GM19397 (cell line): ENCODE measurements around the gene B3GALT5.

Experiments used
- ATAC-seq: cut with Tn5 transposase; IDR thresholded peaks from one replicate; pipeline ENCODE4 v1.9.1; 2021; ENCODE audit warnings: mild to moderate bottlenecking, moderate library complexity; ENCODE audit not compliant: unreplicated experiment

Gene B3GALT5

GRCh38 chr21:39602793-39603192, 9.9 kb upstream of the B3GALT5 start:
- ATAC-seq = no peak

- no peak for ATAC-seq
These were observed 7.8 kb upstream of the B3GALT5 start for GRCh38 chr21:39604951-39605350.

GRCh38 chr21:39610703-39611102, 2.0 kb upstream of the B3GALT5 start:
- no peak for ATAC-seq

- ATAC-seq = no peak
These were observed 1.1 kb upstream of the B3GALT5 start for GRCh38 chr21:39611551-39612190.

- no peak for ATAC-seq
These were observed 548 bp downstream of the B3GALT5 start for GRCh38 chr21:39613041-39613934.

GRCh38 chr21:39616211-39616772, 3.6 kb downstream of the B3GALT5 start:
- no peak for ATAC-seq

GRCh38 chr21:39620856-39621255, 8.1 kb downstream of the B3GALT5 start:
- ATAC-seq = no peak

GRCh38 chr21:39625211-39625895, 12.6 kb downstream of the B3GALT5 start:
- ATAC-seq = no peak

GRCh38 chr21:39628385-39628784, 15.6 kb downstream of the B3GALT5 start:
- no peak for ATAC-seq

- ATAC-seq = no peak
These were observed 17.5 kb downstream of the B3GALT5 start for GRCh38 chr21:39630191-39630591.

GRCh38 chr21:39630827-39631226, 18.1 kb downstream of the B3GALT5 start:
- no peak for ATAC-seq

GRCh38 chr21:39631842-39632562, 19.3 kb downstream of the B3GALT5 start:
- ATAC-seq = no peak

- ATAC-seq = no peak
These were observed 20.2 kb downstream of the B3GALT5 start for GRCh38 chr21:39632796-39633442.

- no peak for ATAC-seq
These were observed 21.0 kb downstream of the B3GALT5 start for GRCh38 chr21:39633770-39634181.

GRCh38 chr21:39634507-39634906, 21.8 kb downstream of the B3GALT5 start:
- no peak for ATAC-seq

- no peak for ATAC-seq
These were observed 24.6 kb downstream of the B3GALT5 start for GRCh38 chr21:39637197-39637970.

GRCh38 chr21:39637971-39638240, 25.2 kb downstream of the B3GALT5 start:
- no peak for ATAC-seq

- ATAC-seq = no peak
These were observed 25.5 kb downstream of the B3GALT5 start for GRCh38 chr21:39638281-39638680.

GRCh38 chr21:39640754-39641153, 28.0 kb downstream of the B3GALT5 start:
- ATAC-seq = no peak
